ENCODE data around the gene C1orf159.

The C1orf159 gene

GRCh38 chr1:1054099-1054700 lies 61.7 kb downstream of the C1orf159 start:
- Mint-ChIP-seq H3K9me3 (no peaks in the 10 kb centered on the region), H3K27me3 (peaks cover 14% of the 10 kb centered on the region), H3K27ac (ENCODE audit: low read depth) (no peak overlapping the region), H3K4me1 (no peaks in the 10 kb centered on the region), H3K36me3 (ENCODE audit: insufficient read depth) (peaks cover 4% of the 10 kb centered on the region), H3K4me3 (no peak overlapping the region)
- ATAC-seq (replicated peaks; ENCODE audit: extremely low read depth, poor library complexity, severe bottlenecking) (no peak), DNase-seq (ENCODE audit: low spot score in 2 of 2) (no peak)

DNA sequence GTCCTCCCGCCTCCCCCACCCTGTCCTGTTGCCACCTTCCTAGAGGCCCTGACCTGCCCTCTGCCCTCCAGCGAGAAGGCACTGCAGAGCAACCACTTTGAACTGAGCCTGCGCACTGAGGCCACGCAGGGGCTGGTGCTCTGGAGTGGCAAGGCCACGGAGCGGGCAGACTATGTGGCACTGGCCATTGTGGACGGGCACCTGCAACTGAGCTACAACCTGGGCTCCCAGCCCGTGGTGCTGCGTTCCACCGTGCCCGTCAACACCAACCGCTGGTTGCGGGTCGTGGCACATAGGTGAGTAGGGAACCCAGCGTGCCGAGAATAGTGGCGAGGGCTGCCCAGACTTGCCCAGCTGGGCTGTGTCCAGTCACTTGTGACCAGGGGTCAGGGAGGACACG lies 62.2 kb downstream of the C1orf159 start:
- ATAC-seq (replicated peaks; ENCODE audit: extremely low read depth, poor library complexity, severe bottlenecking) (no peak), DNase-seq (ENCODE audit: low spot score in 2 of 2) (no peak)
- no peak overlapping the region for H3K27ac Mint-ChIP-seq (ENCODE audit: low read depth)
- peaks cover 10% of the 10 kb centered on the region for H3K27me3 Mint-ChIP-seq
- no peaks in the 10 kb centered on the region for H3K4me1 Mint-ChIP-seq
- H3K4me3 Mint-ChIP-seq: no peak overlapping the region
- H3K36me3 Mint-ChIP-seq (ENCODE audit: insufficient read depth): peaks cover 4% of the 10 kb centered on the region
- no peaks in the 10 kb centered on the region for H3K9me3 Mint-ChIP-seq

DNA sequence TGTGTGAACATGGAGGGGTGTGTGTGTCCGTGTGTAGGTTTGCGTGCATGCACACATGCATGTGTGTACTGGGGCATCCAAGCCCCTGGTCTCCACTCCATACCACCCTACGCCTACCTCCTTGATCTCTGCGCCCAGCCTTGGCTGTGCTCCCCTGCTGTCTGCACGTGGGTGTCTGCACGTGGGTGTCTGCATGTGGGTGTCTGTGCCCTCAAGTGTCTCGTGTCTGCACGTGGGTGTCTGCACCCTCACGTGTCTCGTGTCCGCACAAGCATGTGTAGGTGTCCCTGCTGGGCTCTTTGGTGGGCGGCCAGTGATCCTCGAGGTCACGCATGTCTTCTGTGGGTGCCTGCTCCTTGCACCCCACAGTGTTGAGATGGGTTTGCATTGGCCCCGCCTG lies 62.9 kb downstream of the C1orf159 start:
- no peak for DNase-seq (ENCODE audit: low spot score in 2 of 2)
- Mint-ChIP-seq H3K9me3 (no peaks in the 10 kb centered on the region), H3K4me3 (no peak overlapping the region), H3K36me3 (ENCODE audit: insufficient read depth) (peaks cover 5% of the 10 kb centered on the region), H3K27ac (ENCODE audit: low read depth) (no peak overlapping the region), H3K4me1 (no peaks in the 10 kb centered on the region), H3K27me3 (peaks cover 3% of the 10 kb centered on the region)
- no peak for ATAC-seq (replicated peaks; ENCODE audit: extremely low read depth, poor library complexity, severe bottlenecking)

DNA sequence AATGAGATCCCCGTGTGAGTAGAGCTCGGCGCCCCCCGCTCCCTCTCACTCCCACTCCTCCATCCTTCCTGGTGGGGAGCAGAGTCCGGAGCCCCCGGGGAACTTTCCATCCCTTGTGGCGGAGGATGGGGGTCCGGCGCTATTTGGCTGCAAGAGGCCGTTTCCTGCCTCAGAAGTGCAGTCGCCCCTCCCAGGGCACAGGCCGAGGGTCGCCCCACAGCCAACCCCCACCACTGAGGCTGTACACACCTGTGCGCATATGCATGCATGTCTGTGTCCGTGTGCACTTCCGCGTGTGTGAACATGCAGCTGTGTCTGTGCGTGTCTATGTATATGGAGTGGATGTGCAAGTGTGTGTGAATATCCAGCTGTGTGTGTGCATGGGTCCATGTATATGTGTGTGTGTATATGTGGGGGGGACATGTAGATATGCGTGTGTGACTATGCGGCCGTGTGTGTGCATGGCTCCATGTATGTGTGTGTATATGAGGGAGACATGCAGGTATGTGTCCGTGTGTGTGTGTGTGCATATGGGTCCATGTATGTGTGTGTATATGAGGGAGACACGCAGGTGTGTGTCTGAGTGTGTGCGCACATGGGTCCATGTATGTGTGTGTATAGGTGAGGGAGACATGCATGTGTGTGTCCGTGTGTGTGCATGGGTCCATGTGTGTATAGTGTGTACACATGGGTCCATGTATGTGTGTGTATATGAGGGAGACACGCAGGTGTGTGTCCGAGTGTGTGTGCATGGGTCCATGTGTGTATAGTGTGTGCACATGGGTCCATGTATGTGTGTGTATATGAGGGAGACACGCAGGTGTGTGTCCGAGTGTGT lies 63.7 kb downstream of the C1orf159 start:
- ATAC-seq (replicated peaks; ENCODE audit: extremely low read depth, poor library complexity, severe bottlenecking) (no peak), DNase-seq (ENCODE audit: low spot score in 2 of 2) (no peak)
- H3K4me1 Mint-ChIP-seq: no peaks in the 10 kb centered on the region
- H3K27me3 Mint-ChIP-seq: no peaks in the 10 kb centered on the region
- no peak overlapping the region for H3K4me3 Mint-ChIP-seq
- H3K27ac Mint-ChIP-seq (ENCODE audit: low read depth): no peak overlapping the region
- H3K36me3 Mint-ChIP-seq (ENCODE audit: insufficient read depth): peaks cover 5% of the 10 kb centered on the region
- no peaks in the 10 kb centered on the region for H3K9me3 Mint-ChIP-seq

DNA sequence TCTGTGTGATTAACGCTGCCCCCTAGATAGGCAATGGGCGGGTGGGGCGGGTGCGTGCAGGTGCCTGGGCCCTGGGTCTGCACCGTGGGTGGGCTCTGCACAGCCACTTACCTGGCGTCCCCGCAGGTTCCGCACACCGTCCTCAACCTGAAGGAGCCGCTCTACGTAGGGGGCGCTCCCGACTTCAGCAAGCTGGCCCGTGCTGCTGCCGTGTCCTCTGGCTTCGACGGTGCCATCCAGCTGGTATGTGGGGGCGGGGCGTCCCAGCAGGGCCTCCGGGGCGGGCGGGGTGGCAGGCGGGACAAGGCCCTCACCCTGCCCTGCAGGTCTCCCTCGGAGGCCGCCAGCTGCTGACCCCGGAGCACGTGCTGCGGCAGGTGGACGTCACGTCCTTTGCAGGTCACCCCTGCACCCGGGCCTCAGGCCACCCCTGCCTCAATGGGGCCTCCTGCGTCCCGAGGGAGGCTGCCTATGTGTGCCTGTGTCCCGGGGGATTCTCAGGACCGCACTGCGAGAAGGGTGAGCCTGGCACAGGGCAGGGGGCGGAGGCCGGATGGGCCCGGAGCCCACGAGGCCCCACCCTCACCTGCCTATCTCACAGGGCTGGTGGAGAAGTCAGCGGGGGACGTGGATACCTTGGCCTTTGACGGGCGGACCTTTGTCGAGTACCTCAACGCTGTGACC lies 64.6 kb downstream of the C1orf159 start:
- H3K27me3 Mint-ChIP-seq: no peaks in the 10 kb centered on the region
- no peaks in the 10 kb centered on the region for H3K4me1 Mint-ChIP-seq
- H3K27ac Mint-ChIP-seq (ENCODE audit: low read depth): no peak overlapping the region
- no peak overlapping the region for H3K4me3 Mint-ChIP-seq
- no peak for DNase-seq (ENCODE audit: low spot score in 2 of 2)
- ATAC-seq (replicated peaks; ENCODE audit: extremely low read depth, poor library complexity, severe bottlenecking): no peak
- peaks cover 3% of the 10 kb centered on the region for H3K36me3 Mint-ChIP-seq (ENCODE audit: insufficient read depth)
- H3K9me3 Mint-ChIP-seq: no peaks in the 10 kb centered on the region

GRCh38 chr1:1050577-1051052 lies 65.3 kb downstream of the C1orf159 start:
- Mint-ChIP-seq H3K4me1 (no peaks in the 10 kb centered on the region), H3K27ac (ENCODE audit: low read depth) (no peak overlapping the region), H3K4me3 (no peak overlapping the region), H3K27me3 (no peaks in the 10 kb centered on the region), H3K9me3 (no peaks in the 10 kb centered on the region), H3K36me3 (ENCODE audit: insufficient read depth) (peaks cover 3% of the 10 kb centered on the region)
- no peak for DNase-seq (ENCODE audit: low spot score in 2 of 2)
- ATAC-seq (replicated peaks; ENCODE audit: extremely low read depth, poor library complexity, severe bottlenecking): no peak

DNA sequence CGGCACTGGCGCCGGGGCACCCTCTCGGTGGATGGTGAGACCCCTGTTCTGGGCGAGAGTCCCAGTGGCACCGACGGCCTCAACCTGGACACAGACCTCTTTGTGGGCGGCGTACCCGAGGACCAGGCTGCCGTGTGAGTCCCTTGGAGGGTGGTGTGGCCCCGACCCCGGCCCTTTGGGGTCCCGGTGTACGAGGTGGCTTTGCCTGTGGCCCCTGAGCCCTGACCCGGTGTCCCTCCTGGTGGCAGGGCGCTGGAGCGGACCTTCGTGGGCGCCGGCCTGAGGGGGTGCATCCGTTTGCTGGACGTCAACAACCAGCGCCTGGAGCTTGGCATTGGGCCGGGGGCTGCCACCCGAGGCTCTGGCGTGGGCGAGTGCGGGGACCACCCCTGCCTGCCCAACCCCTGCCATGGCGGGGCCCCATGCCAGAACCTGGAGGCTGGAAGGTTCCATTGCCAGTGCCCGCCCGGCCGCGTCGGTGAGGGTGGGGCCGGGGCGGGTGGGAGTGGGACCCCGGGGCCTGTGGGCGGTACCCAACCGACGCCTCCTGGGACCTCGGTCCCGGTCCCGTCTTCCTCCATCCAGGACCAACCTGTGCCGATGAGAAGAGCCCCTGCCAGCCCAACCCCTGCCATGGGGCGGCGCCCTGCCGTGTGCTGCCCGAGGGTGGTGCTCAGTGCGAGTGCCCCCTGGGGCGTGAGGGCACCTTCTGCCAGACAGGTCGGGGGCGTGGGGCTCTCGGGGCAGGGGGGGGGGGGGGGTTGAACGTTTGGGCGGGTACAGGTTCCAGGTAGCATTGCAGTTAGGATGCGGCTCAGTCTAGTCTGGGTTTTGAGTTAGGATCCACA lies 66.3 kb downstream of the C1orf159 start:
- H3K36me3 Mint-ChIP-seq (ENCODE audit: insufficient read depth): peaks cover 3% of the 10 kb centered on the region
- H3K9me3 Mint-ChIP-seq: no peaks in the 10 kb centered on the region
- DNase-seq (ENCODE audit: low spot score in 2 of 2): no peak
- no peaks in the 10 kb centered on the region for H3K4me1 Mint-ChIP-seq
- H3K27ac Mint-ChIP-seq (ENCODE audit: low read depth): no peak overlapping the region
- no peak for ATAC-seq (replicated peaks; ENCODE audit: extremely low read depth, poor library complexity, severe bottlenecking)
- H3K4me3 Mint-ChIP-seq: no peak overlapping the region
- H3K27me3 Mint-ChIP-seq: no peaks in the 10 kb centered on the region

GRCh38 chr1:1048765-1049164 lies 67.1 kb downstream of the C1orf159 start:
- Mint-ChIP-seq H3K4me1 (no peaks in the 10 kb centered on the region), H3K27me3 (no peaks in the 10 kb centered on the region), H3K9me3 (no peaks in the 10 kb centered on the region), H3K27ac (ENCODE audit: low read depth) (no peak overlapping the region), H3K36me3 (ENCODE audit: insufficient read depth) (peaks cover 3% of the 10 kb centered on the region), H3K4me3 (no peak overlapping the region)
- ATAC-seq (replicated peaks; ENCODE audit: extremely low read depth, poor library complexity, severe bottlenecking) (no peak), DNase-seq (ENCODE audit: low spot score in 2 of 2) (no peak)

- peaks cover 3% of the 10 kb centered on the region for H3K9me3 Mint-ChIP-seq
- ATAC-seq (replicated peaks; ENCODE audit: extremely low read depth, poor library complexity, severe bottlenecking) (no peak), DNase-seq (ENCODE audit: low spot score in 2 of 2) (no peak)
- H3K36me3 Mint-ChIP-seq (ENCODE audit: insufficient read depth): peaks cover 4% of the 10 kb centered on the region
- no peak overlapping the region for H3K27ac Mint-ChIP-seq (ENCODE audit: low read depth)
- H3K4me3 Mint-ChIP-seq: no peak overlapping the region
- no peaks in the 10 kb centered on the region for H3K27me3 Mint-ChIP-seq
- no peaks in the 10 kb centered on the region for H3K4me1 Mint-ChIP-seq
These were observed 67.9 kb downstream of the C1orf159 start for GRCh38 chr1:1047963-1048362.

- Mint-ChIP-seq H3K9me3 (peaks cover 4% of the 10 kb centered on the region), H3K4me3 (no peak overlapping the region), H3K36me3 (ENCODE audit: insufficient read depth) (peaks cover 4% of the 10 kb centered on the region), H3K27ac (ENCODE audit: low read depth) (no peak overlapping the region), H3K4me1 (no peaks in the 10 kb centered on the region), H3K27me3 (no peaks in the 10 kb centered on the region)
- ATAC-seq (replicated peaks; ENCODE audit: extremely low read depth, poor library complexity, severe bottlenecking) (no peak), DNase-seq (ENCODE audit: low spot score in 2 of 2) (no peak)
These were observed 68.5 kb downstream of the C1orf159 start for GRCh38 chr1:1047407-1047806.

GRCh38 chr1:1046767-1047166 lies 69.1 kb downstream of the C1orf159 start:
- Mint-ChIP-seq H3K4me3 (no peak overlapping the region), H3K9me3 (peaks cover 4% of the 10 kb centered on the region), H3K27me3 (no peaks in the 10 kb centered on the region), H3K36me3 (ENCODE audit: insufficient read depth) (peaks cover 4% of the 10 kb centered on the region), H3K4me1 (no peaks in the 10 kb centered on the region), H3K27ac (ENCODE audit: low read depth) (no peak overlapping the region)
- ATAC-seq (replicated peaks; ENCODE audit: extremely low read depth, poor library complexity, severe bottlenecking) (no peak), DNase-seq (ENCODE audit: low spot score in 2 of 2) (no peak)

DNA sequence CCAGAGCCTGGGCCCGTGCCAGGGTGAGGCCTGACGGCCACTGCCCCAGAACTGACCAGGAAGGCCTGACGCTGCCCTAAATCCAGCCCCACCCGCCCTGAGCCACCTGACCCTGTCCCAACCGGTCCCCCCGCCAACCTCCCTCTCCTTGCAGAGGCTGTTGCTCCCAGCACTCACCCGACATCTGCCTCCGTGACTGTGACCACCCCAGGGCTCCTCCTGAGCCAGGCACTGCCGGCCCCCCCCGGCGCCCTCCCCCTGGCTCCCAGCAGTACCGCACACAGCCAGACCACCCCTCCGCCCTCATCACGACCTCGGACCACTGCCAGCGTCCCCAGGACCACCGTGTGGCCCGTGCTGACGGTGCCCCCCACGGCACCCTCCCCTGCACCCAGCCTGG lies 69.6 kb downstream of the C1orf159 start:
- DNase-seq (ENCODE audit: low spot score in 2 of 2) (no peak), ATAC-seq (replicated peaks; ENCODE audit: extremely low read depth, poor library complexity, severe bottlenecking) (no peak)
- Mint-ChIP-seq H3K27ac (ENCODE audit: low read depth) (no peak overlapping the region), H3K4me1 (no peaks in the 10 kb centered on the region), H3K36me3 (ENCODE audit: insufficient read depth) (peaks cover 4% of the 10 kb centered on the region), H3K4me3 (no peak overlapping the region), H3K9me3 (peaks cover 4% of the 10 kb centered on the region), H3K27me3 (no peaks in the 10 kb centered on the region)

Data from central memory CD8-positive, alpha-beta T cell (primary cell).